Measurements from ENCODE around the gene EME1.

EME1 gene

DNA sequence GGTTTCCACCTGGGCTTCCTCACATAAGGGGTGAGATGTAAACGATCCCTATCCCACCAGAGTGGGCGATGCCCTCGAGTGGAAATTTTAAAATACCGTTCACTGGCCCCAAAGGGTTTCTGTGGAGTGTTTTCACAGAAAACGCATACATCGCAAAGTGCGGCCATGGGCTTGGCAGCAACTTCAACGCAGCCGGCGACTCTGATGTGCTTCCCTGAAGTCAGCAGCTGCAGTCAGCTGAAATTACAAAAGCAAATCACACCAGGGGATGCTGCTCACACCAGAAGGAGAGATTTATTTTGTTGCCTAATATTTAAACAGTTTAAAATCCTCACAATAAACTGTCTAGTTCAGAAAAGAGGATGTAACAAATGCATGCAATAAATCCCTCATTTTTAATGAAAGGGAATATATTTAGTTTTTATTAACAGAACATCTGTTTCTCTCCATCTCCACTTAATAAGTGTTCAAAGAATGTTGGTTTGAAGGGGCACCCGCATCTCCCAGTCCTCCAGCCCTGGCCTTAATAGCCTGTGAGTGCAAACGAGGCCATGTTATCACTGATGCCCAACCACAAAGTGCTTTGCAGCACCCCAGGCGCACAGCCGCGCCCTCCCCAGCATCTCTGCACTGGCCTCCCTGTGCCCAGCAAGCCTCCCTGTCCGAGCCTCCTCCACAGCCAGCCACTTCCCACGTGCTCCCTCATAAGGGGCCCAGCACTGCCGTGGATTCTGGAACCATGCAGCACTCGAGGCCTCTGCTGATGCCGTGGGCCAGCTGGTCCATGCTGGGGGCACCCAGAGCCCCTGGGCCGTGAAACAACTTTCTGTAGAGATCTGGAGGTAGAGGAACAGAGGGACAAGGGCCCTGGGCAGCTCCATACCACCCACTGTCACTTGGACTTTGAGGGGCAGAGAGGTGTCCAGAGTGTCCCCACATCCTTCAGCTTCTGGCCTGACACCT, 44.4 kb upstream of the EME1 start:
- no peak for ATAC-seq
- TF ChIP-seq ESRRG (CRISPR knock-in tag; IDR thresholded peaks at IDR 0.05) (no peak), SNAI2 (CRISPR knock-in tag; IDR thresholded peaks at IDR 0.05) (no peak), OSR1 (CRISPR knock-in tag; IDR thresholded peaks at IDR 0.05) (no peak), ZNF565 (CRISPR knock-in tag; conservative IDR thresholded peaks at IDR 0.05; ENCODE audit: low read depth) (no peak), ZFP3 (CRISPR knock-in tag; IDR thresholded peaks at IDR 0.05) (no peak), ZC3H10 (CRISPR knock-in tag; IDR thresholded peaks at IDR 0.05) (no peak), ZNF8 (CRISPR knock-in tag; IDR thresholded peaks at IDR 0.05) (no peak), ISL1 (CRISPR knock-in tag; IDR thresholded peaks at IDR 0.05) (no peak), ZFP30 (CRISPR knock-in tag; IDR thresholded peaks at IDR 0.05) (no peak), BACH2 (CRISPR knock-in tag; IDR thresholded peaks at IDR 0.05; ENCODE audit: borderline replicate concordance) (no peak), TCF4 (CRISPR knock-in tag; IDR thresholded peaks at IDR 0.05; ENCODE audit: borderline replicate concordance) (no peak), PPARA (CRISPR knock-in tag; IDR thresholded peaks at IDR 0.05; ENCODE audit: borderline replicate concordance) (no peak), ARNTL (CRISPR knock-in tag; IDR thresholded peaks at IDR 0.05; ENCODE audit: borderline replicate concordance, low read depth) (no peak), GLIS3 (CRISPR knock-in tag; IDR thresholded peaks at IDR 0.05) (no peak), CSDC2 (CRISPR knock-in tag; IDR thresholded peaks at IDR 0.05) (no peak)
- TF ChIP-seq, protein P1, sequence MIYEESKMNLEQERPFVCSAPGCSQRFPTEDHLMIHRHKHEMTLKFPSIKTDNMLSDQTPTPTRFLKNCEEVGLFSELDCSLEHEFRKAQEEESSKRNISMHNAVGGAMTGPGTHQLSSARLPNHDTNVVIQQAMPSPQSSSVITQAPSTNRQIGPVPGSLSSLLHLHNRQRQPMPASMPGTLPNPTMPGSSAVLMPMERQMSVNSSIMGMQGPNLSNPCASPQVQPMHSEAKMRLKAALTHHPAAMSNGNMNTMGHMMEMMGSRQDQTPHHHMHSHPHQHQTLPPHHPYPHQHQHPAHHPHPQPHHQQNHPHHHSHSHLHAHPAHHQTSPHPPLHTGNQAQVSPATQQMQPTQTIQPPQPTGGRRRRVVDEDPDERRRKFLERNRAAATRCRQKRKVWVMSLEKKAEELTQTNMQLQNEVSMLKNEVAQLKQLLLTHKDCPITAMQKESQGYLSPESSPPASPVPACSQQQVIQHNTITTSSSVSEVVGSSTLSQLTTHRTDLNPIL (CRISPR knock-in tag; IDR thresholded peaks at IDR 0.05; ENCODE audit: low read depth): no peak
- TF ChIP-seq, protein P2, sequence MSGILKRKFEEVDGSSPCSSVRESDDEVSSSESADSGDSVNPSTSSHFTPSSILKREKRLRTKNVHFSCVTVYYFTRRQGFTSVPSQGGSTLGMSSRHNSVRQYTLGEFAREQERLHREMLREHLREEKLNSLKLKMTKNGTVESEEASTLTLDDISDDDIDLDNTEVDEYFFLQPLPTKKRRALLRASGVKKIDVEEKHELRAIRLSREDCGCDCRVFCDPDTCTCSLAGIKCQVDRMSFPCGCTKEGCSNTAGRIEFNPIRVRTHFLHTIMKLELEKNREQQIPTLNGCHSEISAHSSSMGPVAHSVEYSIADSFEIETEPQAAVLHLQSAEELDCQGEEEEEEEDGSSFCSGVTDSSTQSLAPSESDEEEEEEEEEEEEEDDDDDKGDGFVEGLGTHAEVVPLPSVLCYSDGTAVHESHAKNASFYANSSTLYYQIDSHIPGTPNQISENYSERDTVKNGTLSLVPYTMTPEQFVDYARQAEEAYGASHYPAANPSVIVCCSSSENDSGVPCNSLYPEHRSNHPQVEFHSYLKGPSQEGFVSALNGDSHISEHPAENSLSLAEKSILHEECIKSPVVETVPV (CRISPR knock-in tag; IDR thresholded peaks at IDR 0.05): no peak

DNA sequence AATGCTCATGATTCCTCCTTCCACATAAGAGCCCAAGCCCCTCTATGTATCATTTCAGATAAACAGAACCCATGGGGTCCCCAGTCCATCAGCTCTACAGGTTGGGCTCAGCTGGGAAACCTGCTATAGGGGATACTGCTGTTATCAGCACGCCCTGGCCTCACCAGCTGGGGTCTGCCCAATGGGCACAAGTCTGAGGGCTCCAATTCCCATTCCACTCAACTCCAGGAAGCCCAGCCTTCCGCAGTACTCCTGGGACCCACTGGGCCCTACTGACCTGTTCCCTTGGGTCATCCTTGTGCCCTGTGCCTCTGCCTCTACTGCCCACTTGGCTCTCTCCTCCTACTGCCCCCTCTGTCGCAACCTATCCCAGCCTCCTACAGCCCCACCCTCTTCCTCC, 43.3 kb upstream of the EME1 start:
- TF ChIP-seq ZFP30 (CRISPR knock-in tag; IDR thresholded peaks at IDR 0.05): no peak
- no peak for TF ChIP-seq BACH2 (CRISPR knock-in tag; IDR thresholded peaks at IDR 0.05; ENCODE audit: borderline replicate concordance)
- TF ChIP-seq, protein P1 (CRISPR knock-in tag; IDR thresholded peaks at IDR 0.05; ENCODE audit: low read depth): no peak
- no peak for TF ChIP-seq ZC3H10 (CRISPR knock-in tag; IDR thresholded peaks at IDR 0.05)
- no peak for TF ChIP-seq RARB (CRISPR knock-in tag; IDR thresholded peaks at IDR 0.05)
- TF ChIP-seq, protein P3, sequence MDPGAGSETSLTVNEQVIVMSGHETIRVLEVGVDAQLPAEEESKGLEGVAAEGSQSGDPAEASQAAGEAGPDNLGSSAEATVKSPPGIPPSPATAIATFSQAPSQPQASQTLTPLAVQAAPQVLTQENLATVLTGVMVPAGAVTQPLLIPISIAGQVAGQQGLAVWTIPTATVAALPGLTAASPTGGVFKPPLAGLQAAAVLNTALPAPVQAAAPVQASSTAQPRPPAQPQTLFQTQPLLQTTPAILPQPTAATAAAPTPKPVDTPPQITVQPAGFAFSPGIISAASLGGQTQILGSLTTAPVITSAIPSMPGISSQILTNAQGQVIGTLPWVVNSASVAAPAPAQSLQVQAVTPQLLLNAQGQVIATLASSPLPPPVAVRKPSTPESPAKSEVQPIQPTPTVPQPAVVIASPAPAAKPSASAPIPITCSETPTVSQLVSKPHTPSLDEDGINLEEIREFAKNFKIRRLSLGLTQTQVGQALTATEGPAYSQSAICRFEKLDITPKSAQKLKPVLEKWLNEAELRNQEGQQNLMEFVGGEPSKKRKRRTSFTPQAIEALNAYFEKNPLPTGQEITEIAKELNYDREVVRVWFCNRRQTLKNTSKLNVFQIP (CRISPR knock-in tag; IDR thresholded peaks at IDR 0.05; ENCODE audit: borderline replicate concordance, low read depth): no peak
- TF ChIP-seq OSR1 (CRISPR knock-in tag; IDR thresholded peaks at IDR 0.05): no peak
- TF ChIP-seq, protein P2 (CRISPR knock-in tag; IDR thresholded peaks at IDR 0.05): no peak
- TF ChIP-seq ZNF70 (CRISPR knock-in tag; IDR thresholded peaks at IDR 0.05): no peak
- no peak for TF ChIP-seq CSDC2 (CRISPR knock-in tag; IDR thresholded peaks at IDR 0.05)
- TF ChIP-seq, protein P4, sequence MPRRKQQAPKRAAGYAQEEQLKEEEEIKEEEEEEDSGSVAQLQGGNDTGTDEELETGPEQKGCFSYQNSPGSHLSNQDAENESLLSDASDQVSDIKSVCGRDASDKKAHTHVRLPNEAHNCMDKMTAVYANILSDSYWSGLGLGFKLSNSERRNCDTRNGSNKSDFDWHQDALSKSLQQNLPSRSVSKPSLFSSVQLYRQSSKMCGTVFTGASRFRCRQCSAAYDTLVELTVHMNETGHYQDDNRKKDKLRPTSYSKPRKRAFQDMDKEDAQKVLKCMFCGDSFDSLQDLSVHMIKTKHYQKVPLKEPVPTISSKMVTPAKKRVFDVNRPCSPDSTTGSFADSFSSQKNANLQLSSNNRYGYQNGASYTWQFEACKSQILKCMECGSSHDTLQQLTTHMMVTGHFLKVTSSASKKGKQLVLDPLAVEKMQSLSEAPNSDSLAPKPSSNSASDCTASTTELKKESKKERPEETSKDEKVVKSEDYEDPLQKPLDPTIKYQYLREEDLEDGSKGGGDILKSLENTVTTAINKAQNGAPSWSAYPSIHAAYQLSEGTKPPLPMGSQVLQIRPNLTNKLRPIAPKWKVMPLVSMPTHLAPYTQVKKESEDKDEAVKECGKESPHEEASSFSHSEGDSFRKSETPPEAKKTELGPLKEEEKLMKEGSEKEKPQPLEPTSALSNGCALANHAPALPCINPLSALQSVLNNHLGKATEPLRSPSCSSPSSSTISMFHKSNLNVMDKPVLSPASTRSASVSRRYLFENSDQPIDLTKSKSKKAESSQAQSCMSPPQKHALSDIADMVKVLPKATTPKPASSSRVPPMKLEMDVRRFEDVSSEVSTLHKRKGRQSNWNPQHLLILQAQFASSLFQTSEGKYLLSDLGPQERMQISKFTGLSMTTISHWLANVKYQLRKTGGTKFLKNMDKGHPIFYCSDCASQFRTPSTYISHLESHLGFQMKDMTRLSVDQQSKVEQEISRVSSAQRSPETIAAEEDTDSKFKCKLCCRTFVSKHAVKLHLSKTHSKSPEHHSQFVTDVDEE (CRISPR knock-in tag; IDR thresholded peaks at IDR 0.05): no peak
- TF ChIP-seq GLIS3 (CRISPR knock-in tag; IDR thresholded peaks at IDR 0.05): no peak
- no peak for TF ChIP-seq ARNTL (CRISPR knock-in tag; IDR thresholded peaks at IDR 0.05; ENCODE audit: borderline replicate concordance, low read depth)
- no peak for TF ChIP-seq ZNF565 (CRISPR knock-in tag; conservative IDR thresholded peaks at IDR 0.05; ENCODE audit: low read depth)
- ATAC-seq: no peak
